Caki2 (cell line): Measurements from ENCODE around the gene KIF3C. TPM values are rescaled to one million over a fixed set of nuclear protein-coding genes. Genes with fewer than 3 reads are reported as not detected.
"Not testable (repeated sequence)": the region's sequence is repeated elsewhere in the genome, so short reads cannot be mapped to it uniquely, and the experiment has no call there.

ENCODE experiments used
- DNase-seq: peaks from one replicate; pipeline ENCODE4 v3.0.0-alpha.2; 2015; ENCODE audit warnings: low read depth
- in situ Hi-C: cut with HindIII; loops from 2 replicates; pipeline ENCODE4 v1.10.0; 2016; ENCODE audit warnings: low sequenced_read_pairs, low pct_unique_long_range_greater_than_20kb, mixed read lengths
- total RNA-seq: library from RNA; depleted of rRNA; stranded (reverse); fragments of >200 nt; shearing (Covaris generic); gene quantifications from 2 replicates; pipeline ENCODE4 v1.2.3, GENCODE V29; 2014; ENCODE audit warnings: low replicate concordance; rRNA removed

KIF3C gene
- total RNA-seq = 10.7 and 15.7 TPM in 2 replicates

DNA sequence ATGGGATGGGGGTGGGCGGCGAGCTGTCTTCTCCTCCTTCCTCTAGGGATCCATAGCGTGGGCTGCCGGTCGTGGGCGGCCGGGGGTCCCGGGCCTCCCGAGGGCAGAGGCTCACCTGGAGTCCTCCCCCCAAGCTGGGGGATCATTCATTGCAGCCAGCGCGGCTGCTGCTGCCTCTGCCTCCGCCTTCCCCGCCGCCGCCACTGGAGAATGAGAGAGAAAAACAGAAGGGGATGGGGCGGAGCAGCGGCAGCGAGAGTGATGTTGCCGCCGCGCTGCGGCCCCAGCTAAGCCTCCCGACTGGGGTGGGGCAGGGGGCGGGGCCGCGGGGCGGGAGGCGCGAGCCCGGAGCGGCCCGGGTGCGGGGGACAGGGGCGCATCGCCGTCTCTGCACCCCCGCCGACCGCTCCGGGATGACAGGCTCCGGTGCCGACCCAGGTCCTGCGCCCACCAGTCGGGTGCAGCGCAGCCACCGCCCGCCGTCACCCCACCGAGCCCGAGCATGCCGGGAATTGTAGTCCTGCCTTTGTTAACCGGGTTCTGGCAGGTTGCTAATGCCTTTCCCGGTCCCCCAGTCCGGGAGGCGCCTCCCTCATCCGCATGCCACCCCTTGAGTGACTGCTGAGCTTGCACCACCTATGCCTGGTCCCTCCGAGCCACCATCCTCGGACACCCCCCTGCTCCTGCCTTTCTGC lies at the start of gene KIF3C:
Gene KIF3C (minus strand): TSS at position 225 of the 695 bp plus-strand sequence. CDS start 580 bp downstream, outside the sequence.
- DNase-seq = peak; percentile 70
- in situ Hi-C loops = no loop called here

- in situ Hi-C loops, DNase-seq: not testable (repeated sequence)
Measured at GRCh38 chr2:26028083-26028482, 45.8 kb upstream of the KIF3C start.

- in situ Hi-C loops = no loop called here
- DNase-seq = no peak
Measured at GRCh38 chr2:26025509-26025908, 43.2 kb upstream of the KIF3C start.

- no peak for DNase-seq
- in situ Hi-C loops = no loop called here
Measured at GRCh38 chr2:26024260-26024659, 42.0 kb upstream of the KIF3C start.

DNA sequence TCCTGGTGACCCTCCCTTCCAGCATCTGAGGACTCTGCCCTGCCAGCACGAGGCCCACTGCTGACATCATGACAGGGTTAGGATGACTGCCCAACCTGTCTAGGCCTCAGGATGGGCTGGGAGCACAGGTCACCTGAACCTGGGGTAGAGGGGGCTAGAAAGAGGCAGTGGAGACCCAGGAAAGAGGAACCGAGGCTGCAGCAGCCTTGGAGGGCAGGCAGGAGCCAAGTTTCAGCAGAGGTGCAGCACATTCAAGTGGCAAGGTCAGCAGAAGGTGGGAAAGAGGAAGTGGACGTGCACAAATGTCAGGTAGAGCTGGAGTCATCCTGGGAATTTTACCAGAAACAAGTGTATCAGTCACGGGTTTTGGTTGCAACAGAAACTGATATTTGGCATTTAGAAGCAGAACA lies 37.9 kb upstream of the KIF3C start:
- in situ Hi-C loops = no loop called here
- DNase-seq = no peak

DNA sequence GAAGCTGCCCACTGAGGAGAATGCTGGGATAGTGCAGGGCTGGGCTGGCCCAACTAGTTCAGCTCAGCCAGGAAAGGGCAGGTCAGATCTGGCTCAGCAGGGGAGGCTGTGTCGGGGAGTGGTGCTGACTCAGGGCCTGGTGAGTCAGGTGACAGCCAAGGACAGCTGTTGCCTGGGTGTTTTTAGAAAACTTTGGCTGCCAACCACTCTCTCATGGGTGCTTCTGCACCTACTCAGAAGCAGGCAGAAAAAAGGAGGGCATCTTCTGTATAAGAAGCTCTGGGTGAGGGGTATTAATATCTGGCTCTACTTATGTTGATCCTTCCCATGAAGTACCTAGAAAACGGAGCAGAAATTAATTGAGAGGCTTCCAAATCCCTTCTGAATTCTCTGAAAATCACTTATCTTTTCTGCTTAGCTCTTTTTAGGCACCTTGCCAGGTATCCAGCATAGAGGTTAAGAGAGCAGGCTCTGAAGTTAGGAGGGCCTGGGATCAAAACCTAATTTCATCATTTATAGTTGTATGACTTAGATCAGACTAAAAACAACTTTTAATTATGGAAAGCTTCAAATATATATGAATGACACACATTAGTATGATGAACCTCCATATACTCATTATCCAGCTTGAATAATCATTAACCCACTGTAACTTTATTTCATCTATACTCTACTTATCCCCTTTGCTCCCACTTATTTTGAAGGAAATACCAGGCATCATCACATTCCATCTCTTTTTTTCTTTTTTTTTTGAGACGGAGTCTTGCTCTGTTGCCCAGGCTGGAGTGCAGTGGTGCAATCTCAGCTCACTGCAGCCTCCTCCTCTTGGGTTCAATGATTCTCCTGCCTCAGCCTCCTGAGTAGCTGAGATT lies 36.1 kb upstream of the KIF3C start:
- in situ Hi-C loops = no loop called here
- DNase-seq = peak; percentile 87

DNA sequence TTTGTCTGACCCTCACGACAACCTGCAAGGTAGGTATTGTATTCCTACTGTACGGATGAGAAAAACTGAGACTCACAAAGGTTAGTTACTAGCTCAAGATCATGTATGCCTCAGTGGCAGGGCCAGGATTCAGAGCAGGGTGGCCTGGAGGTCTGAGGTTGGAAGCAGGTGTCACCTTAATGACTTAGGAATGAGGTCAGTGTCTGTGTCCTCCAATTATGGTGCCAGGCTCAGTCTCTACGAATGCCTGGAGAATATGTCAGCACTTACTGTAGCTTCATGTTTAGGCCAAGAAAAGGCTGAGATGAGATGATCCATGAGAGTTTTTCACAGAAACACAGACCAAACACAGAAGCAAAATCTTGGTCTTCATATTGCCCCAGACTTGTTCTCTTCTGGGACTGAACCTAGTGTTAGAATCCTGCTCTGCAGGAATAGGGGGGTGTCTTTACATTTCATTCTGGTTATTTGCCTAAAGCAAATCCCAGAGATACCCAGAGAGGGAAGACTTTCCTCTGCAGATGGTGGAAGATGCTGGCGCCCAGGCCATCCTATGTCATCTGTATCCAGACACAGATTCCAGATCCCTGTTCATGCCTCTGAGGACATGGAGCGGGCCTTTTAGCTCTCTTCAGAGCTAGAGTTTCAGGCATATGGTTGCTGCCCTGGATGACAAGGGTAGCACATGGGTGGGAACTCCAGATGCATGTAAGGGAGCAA lies 35.3 kb upstream of the KIF3C start:
- in situ Hi-C loops = no loop called here
- peak; percentile 34 for DNase-seq

DNA sequence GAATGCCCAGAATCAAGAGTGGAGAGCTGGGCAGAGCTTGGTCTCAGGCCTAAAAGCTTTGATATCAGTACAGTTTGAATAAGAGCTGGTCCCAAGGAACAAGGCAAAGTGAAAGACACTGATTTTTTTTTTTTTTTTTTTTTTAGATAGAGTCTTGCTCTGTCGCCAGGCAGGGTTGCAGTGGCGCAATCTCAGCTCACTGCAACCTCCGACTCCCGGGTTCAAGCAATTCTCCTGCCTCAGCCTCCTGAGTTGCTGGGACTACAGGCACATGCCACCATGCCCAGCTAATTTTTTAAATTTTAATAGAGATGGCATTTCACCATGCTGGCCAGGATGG lies 34.4 kb upstream of the KIF3C start:
- in situ Hi-C loops = not testable (repeated sequence)

DNA sequence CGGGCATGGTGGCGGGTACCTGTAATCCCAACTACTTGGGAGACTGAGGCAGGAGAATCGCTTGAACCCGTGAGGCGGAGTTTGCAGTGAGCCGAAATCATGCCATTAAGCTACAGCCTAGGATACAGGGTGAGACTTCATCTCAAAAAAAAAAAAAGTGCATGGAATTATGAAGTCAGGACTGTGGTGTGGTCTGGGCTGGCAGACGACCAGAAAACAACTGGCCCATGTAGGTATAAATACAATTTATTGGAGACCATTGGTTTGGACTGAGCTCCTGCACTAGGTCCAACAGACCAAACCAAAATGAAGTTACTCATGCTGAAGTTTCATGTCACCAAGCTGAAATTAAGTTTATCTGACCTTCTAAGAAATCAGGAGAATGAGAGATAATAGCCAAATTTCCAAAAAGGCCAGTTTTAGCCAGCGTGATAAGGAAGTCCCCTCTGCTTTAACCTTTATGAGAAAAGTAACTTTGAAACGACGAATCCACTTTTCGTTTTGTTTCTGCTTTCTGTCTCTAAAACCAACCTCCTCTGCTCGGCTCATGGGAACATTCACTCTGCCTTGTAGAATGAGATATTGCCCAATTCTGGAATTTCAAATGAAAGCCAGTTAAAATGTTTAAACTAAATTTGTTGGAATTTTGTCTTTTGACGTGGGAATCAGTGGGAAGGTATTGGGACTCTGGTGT lies 33.9 kb upstream of the KIF3C start:
- DNase-seq = no peak
- in situ Hi-C loops = no loop called here

More for the DNA sequence above, 34.4 kb upstream of the KIF3C start:
- not testable (repeated sequence) for DNase-seq

GRCh38 chr2:26013668-26014067 lies 31.4 kb upstream of the KIF3C start:
- in situ Hi-C loops = loop anchor here (5.0 kb wide), 1 partner anchor 49 kb away; no protein-coding TSS in a partner anchor

DNA sequence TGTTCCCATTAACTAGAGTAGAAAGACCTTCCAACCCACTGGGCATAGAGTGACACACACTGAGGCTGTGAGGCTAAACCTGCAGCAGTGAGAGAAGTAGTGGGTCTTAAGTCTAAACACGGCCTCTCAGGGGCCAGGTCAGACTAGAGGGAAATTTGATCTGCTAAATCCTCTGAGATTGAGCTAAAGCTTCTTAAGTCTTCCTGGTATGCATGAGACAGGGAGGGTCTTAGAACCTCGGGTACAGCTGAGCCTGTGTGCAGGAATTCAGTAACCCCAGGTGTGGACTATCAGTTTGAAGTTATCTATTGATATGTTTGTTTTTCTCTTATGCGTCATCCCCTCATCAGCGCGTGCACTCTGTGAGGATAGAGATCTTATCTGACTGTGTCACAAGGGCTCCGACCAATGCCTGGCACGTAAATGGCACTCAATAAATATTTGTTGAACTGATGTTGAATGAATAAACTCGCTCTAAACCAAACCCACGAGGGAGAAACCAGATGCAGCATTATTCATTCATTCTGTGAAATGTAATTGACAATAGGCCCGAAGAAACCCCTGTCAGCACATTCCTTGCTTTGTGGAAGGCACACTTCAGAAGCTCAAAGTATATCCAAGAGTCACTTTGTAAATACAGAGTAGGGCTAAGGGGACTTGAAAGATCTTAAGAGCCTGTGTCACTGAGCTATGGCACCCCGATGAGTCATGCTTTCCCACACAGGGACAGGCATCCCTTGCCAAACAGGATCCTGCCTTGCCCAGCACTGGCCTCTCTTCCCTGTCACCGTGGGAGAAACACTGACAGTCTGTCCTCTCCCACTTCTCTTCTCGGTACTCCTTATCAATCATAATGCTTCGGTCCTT lies 29.9 kb upstream of the KIF3C start:
- peak; percentile 96 for DNase-seq
- in situ Hi-C loops = loop anchor here (5.0 kb wide), 1 partner anchor 50 kb away; no protein-coding TSS in a partner anchor

More at GRCh38 chr2:26013668-26014067, 31.4 kb upstream of the KIF3C start:
- no peak for DNase-seq

GRCh38 chr2:26011609-26011989 lies 29.3 kb upstream of the KIF3C start:
- no peak for DNase-seq
- in situ Hi-C loops = loop anchor here (5.0 kb wide), 1 partner anchor 51 kb away; no protein-coding TSS in a partner anchor

GRCh38 chr2:26010943-26011342 lies 28.6 kb upstream of the KIF3C start:
- in situ Hi-C loops = loop anchor here (5.0 kb wide), 1 partner anchor 51 kb away; no protein-coding TSS in a partner anchor
- DNase-seq = no peak

- in situ Hi-C loops = no loop called here
Measured at GRCh38 chr2:26009567-26009963, 27.3 kb upstream of the KIF3C start.

DNA sequence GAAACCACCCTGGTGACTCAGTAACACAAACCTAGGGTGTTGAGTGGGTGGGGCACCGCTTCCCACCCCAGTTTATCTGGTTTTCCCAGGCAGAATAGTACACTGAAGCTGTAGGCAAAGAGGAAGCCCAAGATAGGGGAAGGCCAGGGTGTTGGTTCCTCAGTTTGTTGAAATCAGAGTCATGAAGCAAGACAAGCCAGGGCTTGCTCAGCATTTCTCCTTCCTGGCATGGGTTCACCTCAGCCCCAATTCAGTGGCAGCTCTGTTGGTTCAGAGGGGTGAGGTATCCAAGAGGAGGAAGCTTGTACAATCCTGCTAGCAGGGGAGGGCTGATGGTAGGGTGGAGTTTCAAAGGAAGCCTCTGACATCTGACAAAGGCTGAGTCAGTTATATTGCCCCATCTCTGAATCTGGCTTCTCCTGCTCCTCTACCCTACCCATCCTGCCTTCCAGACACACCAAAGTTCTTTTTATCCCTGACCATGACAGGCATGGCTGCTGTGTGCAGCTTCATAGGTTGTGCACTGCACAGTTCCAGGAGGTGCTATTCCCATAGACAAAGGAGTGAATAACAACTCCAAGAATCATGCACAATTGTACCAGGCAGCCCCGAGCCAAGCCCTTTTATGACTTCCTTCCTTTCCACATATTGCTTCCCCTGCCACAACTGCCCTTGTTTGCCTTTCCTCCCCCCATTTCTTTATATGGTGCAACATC lies 26.7 kb upstream of the KIF3C start:
- DNase-seq = peak; percentile 58
- in situ Hi-C loops = no loop called here

More at GRCh38 chr2:26009567-26009963, 27.3 kb upstream of the KIF3C start:
- DNase-seq = no peak

DNA sequence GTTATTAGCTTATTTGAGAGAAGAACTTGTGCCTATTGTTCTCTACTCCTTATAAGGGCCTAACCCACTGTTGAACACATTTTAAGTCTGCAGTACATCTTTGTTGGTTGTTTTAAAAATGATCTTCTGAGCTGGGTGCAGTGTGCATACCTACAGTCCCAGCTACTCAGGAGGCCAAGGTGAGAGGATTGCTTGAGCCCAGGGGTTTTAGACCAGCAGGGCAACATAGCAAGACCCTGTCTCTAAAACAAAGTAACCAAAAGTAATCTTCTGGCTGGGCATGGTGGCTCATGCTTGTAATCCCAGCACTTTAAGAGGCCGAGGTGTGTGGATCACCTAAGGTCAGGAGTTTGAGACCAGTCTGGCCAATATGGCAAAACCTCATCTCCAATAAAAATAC lies 25.8 kb upstream of the KIF3C start:
- in situ Hi-C loops = no loop called here
- DNase-seq = no peak
